GM12874 (cell line): ENCODE data around the gene DERL3.

Experiments used
- CTCF ChIP-seq: IDR thresholded peaks from 2 replicates; pipeline ENCODE4 v1.5.1; 2011; ENCODE audit warnings: low read depth, mild to moderate bottlenecking, control low read depth, low read length, moderate library complexity; ENCODE audit not compliant: insufficient read depth

DERL3 gene

GRCh38 chr22:23791738-23792645, 46.8 kb downstream of the DERL3 start:
- TF ChIP-seq CTCF: no peak

GRCh38 chr22:23790819-23791737, 47.7 kb downstream of the DERL3 start:
- no peak for TF ChIP-seq CTCF

- no peak for TF ChIP-seq CTCF
These were observed 49.2 kb downstream of the DERL3 start for GRCh38 chr22:23789638-23790037.

- no peak for TF ChIP-seq CTCF
These were observed 49.7 kb downstream of the DERL3 start for GRCh38 chr22:23789121-23789520.

GRCh38 chr22:23787910-23788309, 50.9 kb downstream of the DERL3 start:
- no peak for TF ChIP-seq CTCF

GRCh38 chr22:23787600-23787896, 51.3 kb downstream of the DERL3 start:
- TF ChIP-seq CTCF: no peak

- no peak for TF ChIP-seq CTCF
These were observed 51.8 kb downstream of the DERL3 start, which contains the start of gene SMARCB1 for GRCh38 chr22:23786752-23787599. Gene SMARCB1 (plus strand): TSS chr22:23786966. CDS start chr22:23787170, 204 bp downstream.
